HL-60 (cell line): ENCODE data around the gene DSEL.
A peak's percentile ranks its signal among the peaks of the same experiment; 100 is the strongest.

Experiments
- POLR2AphosphoS5 ChIP-seq: IDR thresholded peaks from 2 replicates; pipeline ENCODE4 v1.6.1; 2012; ENCODE audit warnings: low read depth
- SPI1 ChIP-seq: IDR thresholded peaks from 2 replicates; pipeline ENCODE4 v1.6.1; 2012; ENCODE audit warnings: low read depth, mild to moderate bottlenecking, borderline replicate concordance
- TF ChIP-seq, protein P1 (sequence below): IDR thresholded peaks from one replicate; pipeline ENCODE4 v1.5.1; 2011; ENCODE audit warnings: low read length, control low read depth, inconsistent platforms; ENCODE audit not compliant: insufficient read depth
- TF ChIP-seq, protein P2 (sequence below): IDR thresholded peaks from 2 replicates; pipeline ENCODE4 v1.6.1; 2012; ENCODE audit warnings: low read depth; ENCODE audit not compliant: insufficient replicate concordance

DNA sequence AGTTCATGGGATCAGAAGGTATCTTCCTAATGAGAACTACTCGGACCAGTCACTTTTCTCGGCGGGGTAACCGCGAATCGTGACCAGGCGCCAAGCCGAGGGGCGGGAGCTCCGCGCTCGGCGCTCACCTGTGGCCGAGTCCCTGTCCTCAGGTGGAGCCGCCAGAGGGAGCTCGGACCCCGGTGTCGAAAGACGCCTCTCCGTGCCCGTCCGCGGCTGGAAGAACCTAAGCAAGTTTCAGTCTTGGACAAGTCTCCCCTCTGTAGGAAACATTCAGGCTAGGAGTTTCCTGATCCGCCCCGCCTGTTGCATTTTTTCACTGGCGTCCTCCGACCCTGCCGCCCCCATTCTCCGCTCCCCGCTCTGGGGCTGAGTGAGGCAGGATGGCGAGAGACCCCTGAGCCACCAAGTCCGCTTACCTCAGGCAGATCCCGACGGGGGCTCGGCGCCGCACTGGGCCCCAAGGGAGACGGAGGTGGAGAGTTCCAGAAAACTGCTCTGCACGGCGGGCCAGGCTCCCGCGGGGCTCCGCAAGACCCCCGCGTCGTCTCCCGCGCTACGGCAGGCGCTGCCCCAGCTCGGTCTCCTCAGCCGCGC lies 480 bp downstream of the DSEL start:
- TF ChIP-seq, protein P1, sequence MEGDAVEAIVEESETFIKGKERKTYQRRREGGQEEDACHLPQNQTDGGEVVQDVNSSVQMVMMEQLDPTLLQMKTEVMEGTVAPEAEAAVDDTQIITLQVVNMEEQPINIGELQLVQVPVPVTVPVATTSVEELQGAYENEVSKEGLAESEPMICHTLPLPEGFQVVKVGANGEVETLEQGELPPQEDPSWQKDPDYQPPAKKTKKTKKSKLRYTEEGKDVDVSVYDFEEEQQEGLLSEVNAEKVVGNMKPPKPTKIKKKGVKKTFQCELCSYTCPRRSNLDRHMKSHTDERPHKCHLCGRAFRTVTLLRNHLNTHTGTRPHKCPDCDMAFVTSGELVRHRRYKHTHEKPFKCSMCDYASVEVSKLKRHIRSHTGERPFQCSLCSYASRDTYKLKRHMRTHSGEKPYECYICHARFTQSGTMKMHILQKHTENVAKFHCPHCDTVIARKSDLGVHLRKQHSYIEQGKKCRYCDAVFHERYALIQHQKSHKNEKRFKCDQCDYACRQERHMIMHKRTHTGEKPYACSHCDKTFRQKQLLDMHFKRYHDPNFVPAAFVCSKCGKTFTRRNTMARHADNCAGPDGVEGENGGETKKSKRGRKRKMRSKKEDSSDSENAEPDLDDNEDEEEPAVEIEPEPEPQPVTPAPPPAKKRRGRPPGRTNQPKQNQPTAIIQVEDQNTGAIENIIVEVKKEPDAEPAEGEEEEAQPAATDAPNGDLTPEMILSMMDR: peak; percentile 12
- TF ChIP-seq POLR2AphosphoS5: no peak
- TF ChIP-seq SPI1: no peak
- TF ChIP-seq, protein P2, sequence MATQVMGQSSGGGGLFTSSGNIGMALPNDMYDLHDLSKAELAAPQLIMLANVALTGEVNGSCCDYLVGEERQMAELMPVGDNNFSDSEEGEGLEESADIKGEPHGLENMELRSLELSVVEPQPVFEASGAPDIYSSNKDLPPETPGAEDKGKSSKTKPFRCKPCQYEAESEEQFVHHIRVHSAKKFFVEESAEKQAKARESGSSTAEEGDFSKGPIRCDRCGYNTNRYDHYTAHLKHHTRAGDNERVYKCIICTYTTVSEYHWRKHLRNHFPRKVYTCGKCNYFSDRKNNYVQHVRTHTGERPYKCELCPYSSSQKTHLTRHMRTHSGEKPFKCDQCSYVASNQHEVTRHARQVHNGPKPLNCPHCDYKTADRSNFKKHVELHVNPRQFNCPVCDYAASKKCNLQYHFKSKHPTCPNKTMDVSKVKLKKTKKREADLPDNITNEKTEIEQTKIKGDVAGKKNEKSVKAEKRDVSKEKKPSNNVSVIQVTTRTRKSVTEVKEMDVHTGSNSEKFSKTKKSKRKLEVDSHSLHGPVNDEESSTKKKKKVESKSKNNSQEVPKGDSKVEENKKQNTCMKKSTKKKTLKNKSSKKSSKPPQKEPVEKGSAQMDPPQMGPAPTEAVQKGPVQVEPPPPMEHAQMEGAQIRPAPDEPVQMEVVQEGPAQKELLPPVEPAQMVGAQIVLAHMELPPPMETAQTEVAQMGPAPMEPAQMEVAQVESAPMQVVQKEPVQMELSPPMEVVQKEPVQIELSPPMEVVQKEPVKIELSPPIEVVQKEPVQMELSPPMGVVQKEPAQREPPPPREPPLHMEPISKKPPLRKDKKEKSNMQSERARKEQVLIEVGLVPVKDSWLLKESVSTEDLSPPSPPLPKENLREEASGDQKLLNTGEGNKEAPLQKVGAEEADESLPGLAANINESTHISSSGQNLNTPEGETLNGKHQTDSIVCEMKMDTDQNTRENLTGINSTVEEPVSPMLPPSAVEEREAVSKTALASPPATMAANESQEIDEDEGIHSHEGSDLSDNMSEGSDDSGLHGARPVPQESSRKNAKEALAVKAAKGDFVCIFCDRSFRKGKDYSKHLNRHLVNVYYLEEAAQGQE: no peak
